Vagina (tissue), 2 donors: ENCODE measurements around the gene ORM1. TPM values are rescaled to one million over a fixed set of nuclear protein-coding genes. Genes with fewer than 3 reads are reported as not detected.

ENCODE experiments used
- DNase-seq, 2 donors: peaks; one replicate each; pipeline ENCODE4 v3.0.0-alpha.2; 2017; ENCODE audit errors: extremely low spot score in 2 of 2
- H3K27ac ChIP-seq: fragments of 200-600 bp; sonication (generic); one replicate; pipeline ENCODE4 v1.5.1; 2019
- H3K27me3 ChIP-seq: fragments of 200-600 bp; sonication (generic); one replicate; pipeline ENCODE4 v1.5.1; 2019
- H3K36me3 ChIP-seq, 2 donors: fragments of 200-600 bp; sonication (generic); one replicate each; pipeline ENCODE4 v1.5.1; 2017 to 2019
- H3K4me1 ChIP-seq: fragments of 200-600 bp; sonication (generic); one replicate; pipeline ENCODE4 v1.5.1; 2019
- H3K4me3 ChIP-seq, 2 donors: fragments of 200-600 bp; sonication (generic); 1 replicate in 1 of 2; 2 replicates in 1 of 2; pipeline ENCODE4 v1.5.1; 2016 to 2019
- H3K9me3 ChIP-seq: fragments of 200-600 bp; sonication (generic); one replicate; pipeline ENCODE4 v1.5.1; 2019
- POLR2A ChIP-seq, 2 donors: fragments of 450-650 bp; IDR thresholded peaks; one replicate each; pipeline ENCODE4 v1.6.1; 2017; ENCODE audit warnings: antibody characterized with exemption in 2 of 2, mild to moderate bottlenecking in 2 of 2, moderate library complexity in 2 of 2
- POLR2AphosphoS5 ChIP-seq, 2 donors: sonication (generic); formaldehyde crosslinking; IDR thresholded peaks; one replicate each; pipeline ENCODE4 v1.9.0; 2017; ENCODE audit warnings: antibody characterized with exemption in 2 of 2, mild to moderate bottlenecking in 2 of 2, low read depth in 1 of 2; ENCODE audit not compliant: insufficient read depth in 1 of 2
- intact Hi-C: fragments of 100-400 bp; cut with DNase I; formaldehyde crosslinking; loops from one replicate; pipeline ENCODE4 v1.15.1; 2023
- total RNA-seq: library from RNA; depleted of rRNA; stranded (reverse); fragments of >200 nt; gene quantifications from one replicate; pipeline ENCODE4 v1.2.3, GENCODE V29; 2016
- TF ChIP-seq, protein P1 (sequence below), 3 experiments: fragments of 450-650 bp in 2 of 3; fragments of 200-600 bp in 1 of 3; sonication (generic) in 1 of 3; IDR thresholded peaks; one replicate each; pipeline ENCODE4 v1.5.1; 2017 to 2019; ENCODE audit warnings: antibody characterized with exemption in 3 of 3, mild to moderate bottlenecking in 2 of 3, moderate library complexity in 2 of 3

ORM1 gene
- total RNA-seq, 1 donor from 2014 or later = not detected

DNA sequence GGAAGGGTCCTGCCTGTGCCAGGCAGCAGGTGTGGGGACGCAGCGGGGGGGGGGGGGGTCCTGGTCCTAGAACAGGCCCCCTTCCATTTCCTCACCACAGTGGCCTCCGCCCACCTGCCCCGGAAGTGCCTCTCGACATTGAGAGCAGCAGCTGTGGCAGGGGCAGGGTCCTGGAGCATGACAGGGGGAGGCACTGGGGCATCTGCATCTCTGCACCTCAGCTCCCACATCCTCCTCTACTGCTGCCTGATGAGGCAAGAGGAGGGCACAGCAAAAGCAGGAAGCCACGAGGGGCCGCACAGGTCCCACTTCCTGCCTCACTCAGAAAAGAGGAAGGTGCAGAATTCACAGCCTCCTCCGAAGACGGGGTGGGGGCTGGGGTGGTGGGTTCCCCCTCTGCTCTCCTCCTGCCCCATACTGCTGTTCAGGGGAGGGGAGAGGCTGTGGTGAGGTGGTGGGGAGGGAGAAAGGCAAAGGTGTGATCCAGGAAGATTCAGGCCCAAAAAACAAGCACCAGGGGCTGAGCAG, 50.1 kb downstream of the ORM1 start:
- intact Hi-C loops = no loop called here
- no peak for DNase-seq
- H3K4me1 ChIP-seq = peaks cover 34% of the 10 kb centered on the region
- peak overlapping the region; percentile 80 for H3K27ac ChIP-seq
- H3K27me3 ChIP-seq = no peaks in the 10 kb centered on the region
- H3K36me3 ChIP-seq = peaks cover 0 to 26% of the 10 kb centered on the region in 2 donors
- no peaks in the 10 kb centered on the region for H3K9me3 ChIP-seq
- no peak for TF ChIP-seq POLR2AphosphoS5 (IDR thresholded peaks at IDR 0.05; ENCODE audit: insufficient read depth in 1 of 2, low read depth in 1 of 2)
- no peak for TF ChIP-seq POLR2A (IDR thresholded peaks at IDR 0.05)
- TF ChIP-seq, protein P1, sequence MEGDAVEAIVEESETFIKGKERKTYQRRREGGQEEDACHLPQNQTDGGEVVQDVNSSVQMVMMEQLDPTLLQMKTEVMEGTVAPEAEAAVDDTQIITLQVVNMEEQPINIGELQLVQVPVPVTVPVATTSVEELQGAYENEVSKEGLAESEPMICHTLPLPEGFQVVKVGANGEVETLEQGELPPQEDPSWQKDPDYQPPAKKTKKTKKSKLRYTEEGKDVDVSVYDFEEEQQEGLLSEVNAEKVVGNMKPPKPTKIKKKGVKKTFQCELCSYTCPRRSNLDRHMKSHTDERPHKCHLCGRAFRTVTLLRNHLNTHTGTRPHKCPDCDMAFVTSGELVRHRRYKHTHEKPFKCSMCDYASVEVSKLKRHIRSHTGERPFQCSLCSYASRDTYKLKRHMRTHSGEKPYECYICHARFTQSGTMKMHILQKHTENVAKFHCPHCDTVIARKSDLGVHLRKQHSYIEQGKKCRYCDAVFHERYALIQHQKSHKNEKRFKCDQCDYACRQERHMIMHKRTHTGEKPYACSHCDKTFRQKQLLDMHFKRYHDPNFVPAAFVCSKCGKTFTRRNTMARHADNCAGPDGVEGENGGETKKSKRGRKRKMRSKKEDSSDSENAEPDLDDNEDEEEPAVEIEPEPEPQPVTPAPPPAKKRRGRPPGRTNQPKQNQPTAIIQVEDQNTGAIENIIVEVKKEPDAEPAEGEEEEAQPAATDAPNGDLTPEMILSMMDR (IDR thresholded peaks at IDR 0.05) = no peak
- no peak overlapping the region for H3K4me3 ChIP-seq

DNA sequence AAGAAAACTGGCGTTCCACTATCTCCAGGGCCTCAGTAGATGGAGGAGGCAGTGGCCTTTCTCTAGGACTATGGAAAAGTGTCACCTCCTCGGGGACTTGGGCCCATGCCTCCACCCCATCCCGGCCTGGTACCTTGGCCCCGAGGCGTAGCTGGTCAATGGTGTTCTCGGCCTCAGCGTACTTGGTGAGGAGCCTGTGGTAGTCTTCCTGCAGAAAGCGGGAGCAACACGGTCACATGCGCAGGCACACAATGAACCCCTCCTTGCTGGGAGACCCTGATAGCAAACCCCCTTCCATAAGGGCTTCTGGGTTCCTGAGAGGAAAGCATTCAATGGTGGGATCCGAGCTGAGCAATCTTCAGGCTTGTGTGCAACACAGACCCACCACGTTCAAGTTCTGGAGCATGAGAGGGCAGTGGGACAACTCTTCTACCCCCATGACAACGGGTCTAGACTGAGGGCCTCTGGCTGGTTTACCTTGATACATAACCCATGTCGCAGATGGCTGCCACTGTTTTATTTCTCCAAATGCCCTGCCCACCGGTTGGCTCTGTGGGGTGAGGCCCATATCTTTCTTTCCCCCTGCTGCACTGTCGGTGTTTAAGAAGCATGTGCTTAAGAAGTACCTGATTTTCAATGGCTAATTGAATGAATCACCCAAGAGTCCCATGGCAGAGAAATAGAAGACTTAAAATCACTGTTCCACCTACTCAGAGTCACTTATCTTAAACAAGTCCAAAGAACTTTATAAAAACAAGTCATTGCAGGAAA, 51.2 kb downstream of the ORM1 start:
- TF ChIP-seq POLR2AphosphoS5 (IDR thresholded peaks at IDR 0.05; ENCODE audit: insufficient read depth in 1 of 2, low read depth in 1 of 2) (no peak), POLR2A (IDR thresholded peaks at IDR 0.05) (no peak)
- TF ChIP-seq, protein P1 (IDR thresholded peaks at IDR 0.05) = no peak

DNA sequence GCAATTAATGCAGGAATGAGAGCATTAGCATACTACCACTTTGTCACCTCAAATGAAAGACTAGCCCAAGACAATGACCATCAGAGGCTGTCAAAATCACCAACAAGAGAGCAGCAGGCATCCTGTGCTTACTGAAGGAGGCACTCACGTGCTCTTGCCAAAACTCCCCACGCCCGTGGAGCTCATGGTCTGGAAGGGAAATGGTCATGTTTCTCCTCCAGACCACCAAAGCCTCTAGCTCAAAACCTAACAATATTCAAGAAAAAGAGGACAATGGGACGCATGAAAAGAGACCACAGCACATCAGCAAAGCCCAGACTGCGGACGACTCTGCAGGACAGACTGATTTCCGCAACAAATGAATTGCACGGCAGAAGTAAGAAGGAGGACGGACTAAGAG, 52.0 kb downstream of the ORM1 start:
- Histone ChIP-seq H3K4me3 (no peak overlapping the region), H3K4me1 (peaks cover 49% of the 10 kb centered on the region), H3K36me3 (peaks cover 0 to 28% of the 10 kb centered on the region in 2 donors), H3K9me3 (no peaks in the 10 kb centered on the region), H3K27ac (no peak overlapping the region), H3K27me3 (no peaks in the 10 kb centered on the region)
- TF ChIP-seq POLR2AphosphoS5 (IDR thresholded peaks at IDR 0.05; ENCODE audit: insufficient read depth in 1 of 2, low read depth in 1 of 2) (no peak), POLR2A (IDR thresholded peaks at IDR 0.05) (no peak)
- TF ChIP-seq, protein P1 (IDR thresholded peaks at IDR 0.05) = no peak
- intact Hi-C loops = no loop called here
- no peak for DNase-seq

More for the DNA sequence above, 51.2 kb downstream of the ORM1 start:
- peak overlapping the region; percentile 80 for H3K27ac ChIP-seq
- H3K9me3 ChIP-seq = no peaks in the 10 kb centered on the region
- peaks cover 0 to 21% of the 10 kb centered on the region in 2 donors for H3K36me3 ChIP-seq
- DNase-seq = no peak
- no peak overlapping the region for H3K4me3 ChIP-seq
- intact Hi-C loops = no loop called here
- H3K4me1 ChIP-seq = peaks cover 46% of the 10 kb centered on the region
- H3K27me3 ChIP-seq = no peaks in the 10 kb centered on the region

DNA sequence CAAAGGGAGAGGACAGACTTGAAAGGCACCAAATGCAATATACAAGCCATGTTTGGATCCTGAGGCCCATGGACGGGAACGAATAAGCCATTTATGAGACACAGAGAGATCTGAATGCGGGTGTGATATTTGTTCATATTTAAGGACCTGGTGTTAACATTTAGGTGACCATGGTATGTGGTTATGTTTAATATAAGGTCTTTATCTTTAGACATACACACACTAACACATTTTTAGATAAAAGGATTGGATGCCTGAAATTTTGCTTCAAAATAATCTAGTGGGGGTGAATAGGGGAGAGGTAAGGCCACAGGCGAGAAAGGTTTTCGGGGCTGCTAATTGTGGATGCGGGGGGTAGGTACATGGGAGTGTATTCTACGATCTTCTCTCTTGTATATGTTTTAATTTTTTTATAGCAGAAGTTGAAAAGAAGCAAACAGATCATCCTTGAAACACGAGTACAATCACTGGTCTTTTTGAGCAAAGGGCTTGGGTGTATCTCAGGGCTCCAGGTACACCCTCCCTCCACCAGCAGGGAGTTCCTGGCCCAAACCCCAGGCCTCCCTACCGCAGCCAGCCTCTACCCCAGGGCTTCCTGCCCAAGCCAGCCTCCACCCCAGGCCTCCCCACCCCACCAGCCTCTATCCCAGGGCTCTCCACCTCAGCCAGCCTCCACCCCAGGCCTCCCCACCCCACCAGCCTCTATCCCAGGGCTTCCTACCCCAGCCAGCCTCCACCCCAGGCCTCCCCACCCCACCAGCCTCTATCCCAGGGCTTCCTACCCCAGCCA, 52.7 kb downstream of the ORM1 start:
- Histone ChIP-seq H3K36me3 (peaks cover 0 to 32% of the 10 kb centered on the region in 2 donors), H3K9me3 (no peaks in the 10 kb centered on the region), H3K27ac (peak overlapping the region; percentile 45), H3K4me3 (no peak overlapping the region), H3K27me3 (no peaks in the 10 kb centered on the region), H3K4me1 (peaks cover 46% of the 10 kb centered on the region)
- intact Hi-C loops = no loop called here
- TF ChIP-seq POLR2A (IDR thresholded peaks at IDR 0.05) (no peak), POLR2AphosphoS5 (IDR thresholded peaks at IDR 0.05; ENCODE audit: insufficient read depth in 1 of 2, low read depth in 1 of 2) (no peak)
- TF ChIP-seq, protein P1 (IDR thresholded peaks at IDR 0.05) = no peak
- no peak for DNase-seq

Other genes starting within 250 kb of the ORM1 start
- gene AMBP, start 244.8 kb upstream of the ORM1 start, total RNA-seq = not detected
- not detected for gene KIF12, start 223.8 kb upstream of the ORM1 start, total RNA-seq
- 17.2 TPM for gene COL27A1, start 167.6 kb upstream of the ORM1 start, total RNA-seq
- gene ORM2, start 6.8 kb downstream of the ORM1 start, total RNA-seq = not detected
- 55.0 TPM for gene AKNA, start 64.9 kb downstream of the ORM1 start, total RNA-seq
- gene WHRN, start 182.4 kb downstream of the ORM1 start, total RNA-seq = 9.1 TPM